HFFc6 (cell line): ENCODE data around the gene JARID2. TPM values are rescaled to one million over a fixed set of nuclear protein-coding genes. Genes with fewer than 3 reads are reported as not detected.

Experiments
- DNase-seq: peaks from one replicate; pipeline ENCODE4 v3.0.0-alpha.2; 2018
- H3K27ac Mint-ChIP-seq: 2 replicates; pipeline ENCODE4 v1.8.0; 2020; ENCODE audit warnings: mild to moderate bottlenecking, mixed read lengths
- H3K27me3 Mint-ChIP-seq: 2 replicates; pipeline ENCODE4 v1.8.0; 2021; ENCODE audit warnings: mild to moderate bottlenecking, moderate library complexity, mixed read lengths; ENCODE audit not compliant: insufficient read depth
- H3K36me3 Mint-ChIP-seq: 2 replicates; pipeline ENCODE4 v1.8.0; 2021; ENCODE audit warnings: low read depth, mixed read lengths
- H3K4me1 Mint-ChIP-seq: 2 replicates; pipeline ENCODE4 v1.8.0; 2020; ENCODE audit warnings: low read depth, mixed read lengths
- H3K4me3 Mint-ChIP-seq: 2 replicates; pipeline ENCODE4 v1.8.0; 2020; ENCODE audit warnings: mild to moderate bottlenecking, moderate library complexity, mixed read lengths
- H3K9me3 Mint-ChIP-seq: 2 replicates; pipeline ENCODE4 v1.8.0; 2020; ENCODE audit warnings: mild to moderate bottlenecking, mixed read lengths
- CTCF ChIP-seq: fragments of 200-600 bp; sonication (generic); IDR thresholded peaks from 2 replicates; pipeline ENCODE4 v1.5.0; 2021; ENCODE audit warnings: antibody characterized with exemption, mild to moderate bottlenecking
- long read RNA-seq: library from polyadenylated mRNA; unstranded; transcript quantifications from one replicate; pipeline ENCODE4 v2.0.0, GENCODE V29; 2019
- total RNA-seq, 6 experiments: library from RNA; stranded (reverse); fragmentation: NEBNext Ultra II Directional; extraction: Animal tissue kit (Norgen Biotek cat#: 25700); gene quantifications; 2 replicates in 1 of 6; 3 replicates in 5 of 6; pipeline ENCODE4 v1.2.3, GENCODE V29; 2021

The JARID2 gene
- 10 to 100 TPM in 1 of 6 experiments, 1 to 10 TPM in 5; 8.3 to 10.1 (median 9.5) TPM for total RNA-seq
- long read RNA-seq, full-length matches to known transcripts, result 5 of 11 reads
- long read RNA-seq, partial matches to known transcripts, result 5 of 11 reads
- long read RNA-seq, other reads (novel, unspliced or antisense), result 1 of 11 reads

- H3K9me3 Mint-ChIP-seq, result no peaks in the 10 kb centered on the region
- H3K27ac Mint-ChIP-seq, result peak within 1 kb of the TSS; percentile 95
- DNase-seq, result peak; percentile 97
- H3K4me3 Mint-ChIP-seq, result peak within 1 kb of the TSS; percentile 100
- H3K27me3 Mint-ChIP-seq, result peaks cover 5% of the 10 kb centered on the region; the same call in 1 of the 2 replicates
- H3K36me3 Mint-ChIP-seq, result peaks cover 11% of the 10 kb centered on the region
- H3K4me1 Mint-ChIP-seq, result peaks cover 22% of the 10 kb centered on the region
- TF ChIP-seq CTCF, result peak; percentile 32
Observed at GRCh38 chr6:15245361-15246216, at the start of gene JARID2. Gene JARID2, plus strand, starts transcription at chr6:15246069. Its CDS starts 471 bp downstream, at chr6:15246540.

- no peak for DNase-seq
- peaks cover 3% of the 10 kb centered on the region for H3K27me3 Mint-ChIP-seq
- no peak overlapping the region for H3K4me3 Mint-ChIP-seq
- H3K27ac Mint-ChIP-seq, result no peak overlapping the region
- H3K36me3 Mint-ChIP-seq, result no peaks in the 10 kb centered on the region
- TF ChIP-seq CTCF, result no peak
- no peaks in the 10 kb centered on the region for H3K4me1 Mint-ChIP-seq
- H3K9me3 Mint-ChIP-seq, result no peaks in the 10 kb centered on the region
Observed at GRCh38 chr6:15200087-15200486, 45.8 kb upstream of the JARID2 start.

- Mint-ChIP-seq H3K4me1 (peaks cover 28% of the 10 kb centered on the region), H3K4me3 (no peak overlapping the region), H3K9me3 (no peaks in the 10 kb centered on the region), H3K36me3 (no peaks in the 10 kb centered on the region), H3K27ac (no peak overlapping the region), H3K27me3 (no peaks in the 10 kb centered on the region; the same call in 1 of the 2 replicates)
- DNase-seq, result no peak
- TF ChIP-seq CTCF, result no peak
Observed at GRCh38 chr6:15205321-15205720, 40.5 kb upstream of the JARID2 start.

- peak overlapping the region; percentile 88 for H3K27ac Mint-ChIP-seq
- peaks cover 28% of the 10 kb centered on the region for H3K4me1 Mint-ChIP-seq
- no peaks in the 10 kb centered on the region for H3K9me3 Mint-ChIP-seq
- H3K27me3 Mint-ChIP-seq, result no peaks in the 10 kb centered on the region; the same call in 1 of the 2 replicates
- H3K4me3 Mint-ChIP-seq, result no peak overlapping the region
- TF ChIP-seq CTCF, result no peak
- DNase-seq, result no peak
- no peaks in the 10 kb centered on the region for H3K36me3 Mint-ChIP-seq
Observed at GRCh38 chr6:15206887-15207286, 39.0 kb upstream of the JARID2 start.

GRCh38 chr6:15207923-15208322, 37.9 kb upstream of the JARID2 start:
- TF ChIP-seq CTCF, result no peak
- peak; percentile 4 for DNase-seq
- Mint-ChIP-seq H3K27me3 (no peaks in the 10 kb centered on the region), H3K36me3 (no peaks in the 10 kb centered on the region), H3K4me3 (no peak overlapping the region; the same call in 1 of the 2 replicates), H3K4me1 (peaks cover 28% of the 10 kb centered on the region), H3K27ac (peak overlapping the region; percentile 38; the same call in 1 of the 2 replicates), H3K9me3 (no peaks in the 10 kb centered on the region)
